AG09309 (cell line): ENCODE results near the gene ITGA11.

Experiments
- DNase-seq: peaks from one replicate; pipeline ENCODE4 v3.0.0-alpha.2; 2010; ENCODE audit warnings: low read depth
- H3K4me3 ChIP-seq: 2 replicates; pipeline ENCODE4 v1.5.1; 2011; ENCODE audit warnings: mild to moderate bottlenecking, low read depth, low read length, moderate library complexity; ENCODE audit not compliant: control insufficient read depth
- CTCF ChIP-seq: IDR thresholded peaks from 2 replicates; pipeline ENCODE4 v1.5.1; 2011; ENCODE audit warnings: mild to moderate bottlenecking, low read depth, low read length, inconsistent platforms; ENCODE audit not compliant: insufficient read depth, control insufficient read depth; ENCODE audit errors: missing control alignments

The ITGA11 gene

GRCh38 chr15:68441045-68441743 is 9.2 kb upstream of the ITGA11 start:
- DNase-seq, result peak; percentile 67
- no peak overlapping the region for H3K4me3 ChIP-seq
- no peak for TF ChIP-seq CTCF

GRCh38 chr15:68440136-68440535 is 8.2 kb upstream of the ITGA11 start:
- TF ChIP-seq CTCF, result no peak
- no peak for DNase-seq
- H3K4me3 ChIP-seq, result no peak overlapping the region

GRCh38 chr15:68439506-68439905 is 7.5 kb upstream of the ITGA11 start:
- no peak for TF ChIP-seq CTCF
- no peak overlapping the region for H3K4me3 ChIP-seq
- no peak for DNase-seq

- no peak for TF ChIP-seq CTCF
- no peak overlapping the region for H3K4me3 ChIP-seq
- no peak for DNase-seq
Measured at GRCh38 chr15:68436680-68437079, 4.7 kb upstream of the ITGA11 start.

DNA sequence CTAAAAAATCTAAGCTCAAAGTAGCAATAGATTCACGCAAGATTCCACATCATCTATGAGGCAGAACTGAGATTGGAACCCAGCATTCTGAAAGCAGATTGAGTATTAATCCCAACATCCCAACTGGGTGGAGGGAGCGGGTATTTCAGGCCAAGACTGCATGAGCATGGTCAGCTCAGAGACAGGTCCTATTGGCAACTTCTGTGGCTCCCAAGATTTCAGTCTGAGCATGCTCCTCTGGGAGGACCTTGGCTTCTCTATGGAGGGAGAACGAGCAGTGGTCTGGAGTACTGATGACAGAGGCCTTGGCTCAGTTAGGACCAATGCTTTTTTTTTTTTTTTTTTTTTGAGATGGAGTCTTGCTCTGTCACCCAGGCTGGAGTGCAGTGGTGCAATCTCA is 4.0 kb upstream of the ITGA11 start:
- TF ChIP-seq CTCF, result no peak
- no peak overlapping the region for H3K4me3 ChIP-seq
- DNase-seq, result no peak

- DNase-seq, result no peak
- H3K4me3 ChIP-seq, result no peak overlapping the region
- TF ChIP-seq CTCF, result no peak
Measured at GRCh38 chr15:68434021-68434420, 2.1 kb upstream of the ITGA11 start.
